Naive B cell (primary cell): ENCODE results near the gene NMNAT2. TPM values are rescaled to one million over a fixed set of nuclear protein-coding genes. Genes with fewer than 3 reads are reported as not detected.
"Not testable (repeated sequence)": the region's sequence is repeated elsewhere in the genome, so short reads cannot be mapped to it uniquely, and the experiment has no call there.

Source experiments
- ATAC-seq, 2 donors: fragments of 150-1000 bp; cut with Tn5 transposase; 2 replicates each; pipeline ENCODE4 v1.10.0; 2021; ENCODE audit warnings: low read depth in 2 of 2, mild to moderate bottlenecking in 2 of 2, moderate library complexity in 2 of 2
- DNase-seq: peaks from one replicate; pipeline ENCODE4 v3.0.0; 2022
- H3K27ac Mint-ChIP-seq, 6 donors: one replicate each; pipeline ENCODE4 v1.8.0; 2020 to 2022; ENCODE audit warnings: mild to moderate bottlenecking in 6 of 6, mixed read lengths in 6 of 6, moderate library complexity in 5 of 6, inconsistent platforms in 2 of 6
- H3K27me3 Mint-ChIP-seq, 3 donors: one replicate each; pipeline ENCODE4 v1.8.0; 2021 to 2022; ENCODE audit warnings: mixed read lengths in 3 of 3, mild to moderate bottlenecking in 1 of 3
- H3K36me3 Mint-ChIP-seq, 2 donors: one replicate each; pipeline ENCODE4 v1.8.0; 2020 to 2022; ENCODE audit warnings: mixed read lengths in 2 of 2, inconsistent platforms in 1 of 2, mild to moderate bottlenecking in 1 of 2
- H3K4me1 Mint-ChIP-seq, 3 donors: one replicate each; pipeline ENCODE4 v1.8.0; 2020 to 2022; ENCODE audit warnings: mixed read lengths in 3 of 3, inconsistent platforms in 1 of 3, mild to moderate bottlenecking in 1 of 3, moderate library complexity in 1 of 3
- H3K4me3 Mint-ChIP-seq, 8 donors: one replicate each; pipeline ENCODE4 v1.8.0; 2020 to 2022; ENCODE audit warnings: mild to moderate bottlenecking in 8 of 8, mixed read lengths in 8 of 8, moderate library complexity in 8 of 8, inconsistent platforms in 2 of 8
- H3K9me3 Mint-ChIP-seq, 7 donors: one replicate each; pipeline ENCODE4 v1.8.0; 2020 to 2022; ENCODE audit warnings: mixed read lengths in 7 of 7, mild to moderate bottlenecking in 5 of 7, inconsistent platforms in 2 of 7, moderate library complexity in 1 of 7
- polyA plus RNA-seq, 6 donors: library from polyadenylated mRNA; unstranded; fragments of 300-500 nt; fragmentation: Illumina TruSeq; gene quantifications; one replicate each; pipeline ENCODE4 v1.2.3, GENCODE V29; 2021; ENCODE audit warnings: low read depth in 6 of 6

The NMNAT2 gene
- polyA plus RNA-seq, 6 donors from 2014 or later: not detected

- no peak overlapping the region for H3K4me3 Mint-ChIP-seq
- peaks cover 35 to 58% (median 57%) of the 10 kb centered on the region in 3 donors for H3K27me3 Mint-ChIP-seq
- no peaks in the 10 kb centered on the region for H3K9me3 Mint-ChIP-seq
- no peaks in the 10 kb centered on the region for H3K36me3 Mint-ChIP-seq
- DNase-seq (no peak), ATAC-seq (no peak)
- no peaks in the 10 kb centered on the region for H3K4me1 Mint-ChIP-seq
- no peak overlapping the region for H3K27ac Mint-ChIP-seq
Measured at GRCh38 chr1:183246436-183246835, 171.7 kb downstream of the NMNAT2 start.

GRCh38 chr1:183245357-183245756 lies 172.8 kb downstream of the NMNAT2 start:
- Mint-ChIP-seq H3K9me3 (no peaks in the 10 kb centered on the region), H3K36me3 (no peaks in the 10 kb centered on the region), H3K4me1 (no peaks in the 10 kb centered on the region), H3K27me3 (peaks cover 30 to 68% (median 56%) of the 10 kb centered on the region in 3 donors), H3K27ac (no peak overlapping the region), H3K4me3 (no peak overlapping the region)
- DNase-seq (no peak), ATAC-seq (no peak)

- Mint-ChIP-seq H3K9me3 (no peaks in the 10 kb centered on the region), H3K36me3 (no peaks in the 10 kb centered on the region), H3K27me3 (peaks cover 27 to 65% (median 48%) of the 10 kb centered on the region in 3 donors), H3K27ac (peak overlapping the region in 2 of 6 donors; percentile 27 to 93), H3K4me3 (no peak overlapping the region), H3K4me1 (no peaks in the 10 kb centered on the region)
- DNase-seq: no peak
- ATAC-seq: no peak
Measured at GRCh38 chr1:183244466-183244865, 173.7 kb downstream of the NMNAT2 start.

GRCh38 chr1:183243161-183244050 lies 174.8 kb downstream of the NMNAT2 start:
- no peaks in the 10 kb centered on the region for H3K36me3 Mint-ChIP-seq
- H3K4me1 Mint-ChIP-seq: no peaks in the 10 kb centered on the region
- DNase-seq: no peak
- peaks cover 26 to 54% (median 41%) of the 10 kb centered on the region in 3 donors for H3K27me3 Mint-ChIP-seq
- H3K9me3 Mint-ChIP-seq: no peaks in the 10 kb centered on the region
- no peak overlapping the region for H3K4me3 Mint-ChIP-seq
- no peak overlapping the region for H3K27ac Mint-ChIP-seq
- ATAC-seq: no peak

- Mint-ChIP-seq H3K27ac (no peak overlapping the region), H3K4me3 (no peak overlapping the region), H3K9me3 (no peaks in the 10 kb centered on the region), H3K4me1 (no peaks in the 10 kb centered on the region), H3K36me3 (no peaks in the 10 kb centered on the region), H3K27me3 (peaks cover 23 to 53% (median 41%) of the 10 kb centered on the region in 3 donors)
- ATAC-seq: no peak
- no peak for DNase-seq
Measured at GRCh38 chr1:183242556-183242955, 175.6 kb downstream of the NMNAT2 start.

- Mint-ChIP-seq H3K36me3 (no peaks in the 10 kb centered on the region), H3K27me3 (peaks cover 20 to 46% (median 35%) of the 10 kb centered on the region in 3 donors), H3K27ac (no peak overlapping the region), H3K4me1 (no peaks in the 10 kb centered on the region), H3K4me3 (no peak overlapping the region), H3K9me3 (no peaks in the 10 kb centered on the region)
- DNase-seq (no peak), ATAC-seq (no peak)
Measured at GRCh38 chr1:183241471-183241870, 176.7 kb downstream of the NMNAT2 start.

GRCh38 chr1:183240853-183241252 lies 177.3 kb downstream of the NMNAT2 start:
- not testable (repeated sequence) for H3K36me3 Mint-ChIP-seq, ATAC-seq, H3K4me1 Mint-ChIP-seq

GRCh38 chr1:183240526-183240825 lies 177.7 kb downstream of the NMNAT2 start:
- H3K36me3 Mint-ChIP-seq: no peaks in the 10 kb centered on the region
- peaks cover 15 to 43% (median 30%) of the 10 kb centered on the region in 3 donors for H3K27me3 Mint-ChIP-seq
- peaks cover 0 to under 1% (median 0%) of the 10 kb centered on the region in 3 donors for H3K4me1 Mint-ChIP-seq
- ATAC-seq: no peak
- H3K27ac Mint-ChIP-seq: no peak overlapping the region
- no peak for DNase-seq
- no peak overlapping the region for H3K4me3 Mint-ChIP-seq
- H3K9me3 Mint-ChIP-seq: no peaks in the 10 kb centered on the region

More at GRCh38 chr1:183240853-183241252, 177.3 kb downstream of the NMNAT2 start:
- not testable (repeated sequence) for H3K4me3 Mint-ChIP-seq, H3K27ac Mint-ChIP-seq, H3K9me3 Mint-ChIP-seq, DNase-seq
- peaks cover 18 to 45% (median 31%) of the 10 kb centered on the region in 3 donors for H3K27me3 Mint-ChIP-seq

GRCh38 chr1:183239793-183240525 lies 178.2 kb downstream of the NMNAT2 start:
- H3K4me3 Mint-ChIP-seq: no peak overlapping the region
- H3K27ac Mint-ChIP-seq: no peak overlapping the region
- H3K36me3 Mint-ChIP-seq: no peaks in the 10 kb centered on the region
- DNase-seq (no peak), ATAC-seq (no peak)
- peaks cover 0 to 6% (median 0%) of the 10 kb centered on the region in 3 donors for H3K4me1 Mint-ChIP-seq
- peaks cover 12 to 46% (median 32%) of the 10 kb centered on the region in 3 donors for H3K27me3 Mint-ChIP-seq
- no peaks in the 10 kb centered on the region for H3K9me3 Mint-ChIP-seq

- no peak overlapping the region for H3K27ac Mint-ChIP-seq
- no peaks in the 10 kb centered on the region for H3K36me3 Mint-ChIP-seq
- H3K4me3 Mint-ChIP-seq: no peak overlapping the region
- H3K4me1 Mint-ChIP-seq: peaks cover 0 to 10% (median 0%) of the 10 kb centered on the region in 3 donors
- H3K27me3 Mint-ChIP-seq: peaks cover 12 to 47% (median 32%) of the 10 kb centered on the region in 3 donors
- H3K9me3 Mint-ChIP-seq: no peaks in the 10 kb centered on the region
- ATAC-seq (no peak), DNase-seq (no peak)
Measured at GRCh38 chr1:183239220-183239742, 178.9 kb downstream of the NMNAT2 start.

- Mint-ChIP-seq H3K36me3 (no peaks in the 10 kb centered on the region), H3K27me3 (peaks cover 12 to 38% (median 22%) of the 10 kb centered on the region in 3 donors), H3K9me3 (no peaks in the 10 kb centered on the region), H3K4me1 (peaks cover 2 to 12% (median 3%) of the 10 kb centered on the region in 3 donors), H3K4me3 (no peak overlapping the region), H3K27ac (no peak overlapping the region)
- no peak for ATAC-seq
- DNase-seq: no peak
Measured at GRCh38 chr1:183238071-183238470, 180.1 kb downstream of the NMNAT2 start.

- peaks cover 10 to 32% (median 18%) of the 10 kb centered on the region in 3 donors for H3K27me3 Mint-ChIP-seq
- H3K4me1 Mint-ChIP-seq: peaks cover 3 to 15% (median 5%) of the 10 kb centered on the region in 3 donors
- DNase-seq: no peak
- H3K36me3 Mint-ChIP-seq: no peaks in the 10 kb centered on the region
- H3K9me3 Mint-ChIP-seq: no peaks in the 10 kb centered on the region
- no peak overlapping the region for H3K4me3 Mint-ChIP-seq
- no peak for ATAC-seq
- no peak overlapping the region for H3K27ac Mint-ChIP-seq
Measured at GRCh38 chr1:183237046-183237445, 181.1 kb downstream of the NMNAT2 start.

GRCh38 chr1:183236158-183236725 lies 181.9 kb downstream of the NMNAT2 start:
- no peaks in the 10 kb centered on the region for H3K36me3 Mint-ChIP-seq
- H3K4me1 Mint-ChIP-seq: peaks cover 3 to 15% (median 5%) of the 10 kb centered on the region in 3 donors
- no peak overlapping the region for H3K27ac Mint-ChIP-seq
- H3K4me3 Mint-ChIP-seq: no peak overlapping the region
- peaks cover 8 to 24% (median 13%) of the 10 kb centered on the region in 3 donors for H3K27me3 Mint-ChIP-seq
- H3K9me3 Mint-ChIP-seq: no peaks in the 10 kb centered on the region
- DNase-seq (no peak), ATAC-seq (no peak)
